HepG2 (cell line): ENCODE measurements around the gene RNLS. TPM values are rescaled to one million over a fixed set of nuclear protein-coding genes. Genes with fewer than 3 reads are reported as not detected.

Experiments used
- ATAC-seq: fragments of 200-7000 bp; cut with Tn5 transposase; 3 replicates; pipeline ENCODE4 v1.9.1; 2020; ENCODE audit warnings: mild to moderate bottlenecking, moderate library complexity
- BruUV-seq: library from RNA; stranded (reverse); fragments of 400-500 nt; replicated peaks from 2 replicates; lab custom pipeline; 2021; lab: Mats Ljungman, UMichigan
- CTCF ChIA-PET: fragments of 300-600 bp; formaldehyde crosslinking; extraction: SDS; loops from one replicate; lab custom pipeline; 2021; ENCODE audit warnings: low total read pairs, inconsistent platforms, low intra/inter-chr PET ratio; lab: Yijun Ruan, JAX
- POLR2A ChIA-PET: fragments of 350-600 bp; sonication (Branson Sonifier 250); formaldehyde crosslinking; loops from one replicate; lab custom pipeline; 2020; ENCODE audit warnings: antibody characterized with exemption, inconsistent platforms; lab: Yijun Ruan, JAX
- DNase-seq: peaks from one replicate; pipeline ENCODE4 v3.0.0-alpha.2; 2015; ENCODE audit warnings: low spot score
- FAIRE-seq: peaks from 3 replicates; lab custom pipeline; 2011; peaks lifted over from hg19 to GRCh38; lab: Jason Lieb, UNC
- H2AFZ ChIP-seq: one replicate; pipeline ENCODE4 v1.6.1; 2011; ENCODE audit warnings: low read length, inconsistent platforms
- H3K27ac ChIP-seq: fragments of 300-600 bp; 3 replicates; pipeline ENCODE4 v1.8.0; 2011; ENCODE audit warnings: mixed run types, mild to moderate bottlenecking, mixed read lengths, low read length, inconsistent platforms; ENCODE audit not compliant: insufficient read depth; ENCODE audit errors: extremely low read length
- H3K27me3 ChIP-seq, 2 experiments: fragments of 200-600 bp in 1 of 2; 2 replicates in 1 of 2; 3 replicates in 1 of 2; pipeline versions ENCODE4 v1.6.0 to v1.8.0; 2011; ENCODE audit warnings: low read length in 2 of 2, mild to moderate bottlenecking in 2 of 2, moderate library complexity in 2 of 2, inconsistent platforms in 1 of 2; ENCODE audit not compliant: insufficient read depth in 2 of 2, control insufficient read depth in 1 of 2
- H3K36me3 ChIP-seq, 2 experiments: fragments of 200-600 bp in 1 of 2; replicated peaks in 1 of 2; 2 replicates in 1 of 2; 3 replicates in 1 of 2; pipeline versions ENCODE4 v1.5.1 to v1.8.0; 2011; ENCODE audit warnings: low read length in 2 of 2, inconsistent platforms in 1 of 2; ENCODE audit not compliant: insufficient read depth in 2 of 2, control insufficient read depth in 1 of 2
- H3K4me1 ChIP-seq: 2 replicates; pipeline ENCODE4 v1.5.1; 2012; ENCODE audit warnings: low read length, inconsistent platforms; ENCODE audit not compliant: insufficient read depth
- H3K4me2 ChIP-seq: 2 replicates; pipeline ENCODE4 v1.6.0; 2011; ENCODE audit warnings: low read depth, low read length, inconsistent platforms
- H3K4me3 ChIP-seq, 3 experiments: fragments of 200-600 bp in 1 of 3; sonication (generic), shearing (Covaris generic) in 1 of 3; replicated peaks in 1 of 3; 2 replicates each; pipeline ENCODE4 v1.5.1; 2011 to 2016; ENCODE audit warnings: low read length in 3 of 3, inconsistent platforms in 2 of 3, low read depth in 2 of 3, mild to moderate bottlenecking in 2 of 3, control low read depth in 1 of 3, mixed read lengths in 1 of 3; ENCODE audit not compliant: insufficient read depth in 1 of 3
- H3K79me2 ChIP-seq: one replicate; pipeline ENCODE4 v1.6.1; 2011; ENCODE audit warnings: low read length, inconsistent platforms; ENCODE audit not compliant: insufficient read depth
- H3K9ac ChIP-seq: 2 replicates; pipeline ENCODE4 v1.6.0; 2011; ENCODE audit warnings: mild to moderate bottlenecking, low read depth, low read length, inconsistent platforms; ENCODE audit not compliant: insufficient read depth
- H3K9me3 ChIP-seq: 2 replicates; pipeline ENCODE4 v1.5.1; 2012; ENCODE audit warnings: mild to moderate bottlenecking, low read length
- H4K20me1 ChIP-seq: 2 replicates; pipeline ENCODE4 v1.6.0; 2011; ENCODE audit warnings: inconsistent platforms, mild to moderate bottlenecking, low read length, moderate library complexity; ENCODE audit not compliant: insufficient read depth
- ETV5 ChIP-seq: IDR thresholded peaks from 2 replicates; pipeline ENCODE4 v1.6.1; 2018; ENCODE audit warnings: missing biosample characterization, missing genetic modification reagents, inconsistent platforms, borderline replicate concordance
- HIVEP1 ChIP-seq: sonication (generic); formaldehyde crosslinking; IDR thresholded peaks from 2 replicates; pipeline ENCODE4 v1.4.0; 2020; ENCODE audit warnings: mild to moderate bottlenecking, missing genetic modification reagents
- HMG20A ChIP-seq: IDR thresholded peaks from 2 replicates; pipeline ENCODE4 v1.6.1; 2016; ENCODE audit warnings: borderline replicate concordance
- MED8 ChIP-seq: sonication (generic); formaldehyde crosslinking; IDR thresholded peaks from 2 replicates; pipeline ENCODE4 v1.8.1; 2023; ENCODE audit warnings: mild to moderate bottlenecking, missing genetic modification reagents; ENCODE audit not compliant: insufficient replicate concordance
- NFE2L2 ChIP-seq: fragments of 150-350 bp; IDR thresholded peaks from 2 replicates; pipeline ENCODE4 v1.6.1; 2014; ENCODE audit warnings: low read length
- SP140L ChIP-seq: sonication (generic); formaldehyde crosslinking; IDR thresholded peaks from 2 replicates; pipeline ENCODE4 v1.4.0; 2020; ENCODE audit warnings: missing genetic modification reagents, borderline replicate concordance
- ZNF430 ChIP-seq: sonication (generic); formaldehyde crosslinking; IDR thresholded peaks from 2 replicates; pipeline ENCODE4 v1.9.0; 2021; ENCODE audit warnings: mild to moderate bottlenecking, missing genetic modification reagents
- ZNF839 ChIP-seq: sonication (generic); formaldehyde crosslinking; IDR thresholded peaks from 2 replicates; pipeline ENCODE4 v1.4.0; 2020; ENCODE audit warnings: missing genetic modification reagents, mild to moderate bottlenecking, borderline replicate concordance
- ZSCAN31 ChIP-seq: sonication (generic); formaldehyde crosslinking; IDR thresholded peaks from 2 replicates; pipeline ENCODE4 v1.5.0; 2020; ENCODE audit warnings: low read depth, mild to moderate bottlenecking, missing genetic modification reagents
- WGBS: methylation state at CpG from one replicate; pipeline ENCODE4 v1.1.6; 2017; ENCODE audit warnings: low lambda C conversion rate; 5-methylcytosine and 5-hydroxymethylcytosine counted together
- in situ Hi-C: cut with HindIII; loops from 2 replicates; pipeline ENCODE4 v1.10.0; 2017; ENCODE audit warnings: low pct_unique_long_range_greater_than_20kb; ENCODE audit not compliant: extremely low pct_ligation_motif_present
- intact Hi-C: fragments of 100-400 bp; cut with micrococcal nuclease; formaldehyde crosslinking; loops from one replicate; pipeline ENCODE4 v1.10.0; 2022; ENCODE audit not compliant: unreplicated experiment
- polyA plus RNA-seq, 8 experiments: library from polyadenylated mRNA; depleted of rRNA in 3 of 8; stranded (reverse) in 7 of 8; unstranded in 1 of 8; fragments of >200 nt; fragmentation: Illumina TruSeq in 4 of 8; extraction: Trizol in 4 of 8; gene quantifications; 2 replicates each; pipeline versions ENCODE4 v1.2.1 to v1.2.3, GENCODE V29; 2011 to 2016; ENCODE audit warnings: low read depth in 4 of 8, missing spikeins in 1 of 8, mixed read lengths in 1 of 8; ENCODE audit not compliant: insufficient read depth in 1 of 8
- total RNA-seq, 5 experiments: library from RNA; depleted of rRNA; stranded (reverse); fragments of >200 nt; fragmentation: Illumina TruSeq; extraction: Trizol; gene quantifications; 2 replicates each; pipeline ENCODE4 v1.2.3, GENCODE V29; 2016; ENCODE audit warnings: low read depth in 1 of 5
- TF ChIP-seq, protein P1 (sequence below): IDR thresholded peaks from 2 replicates; pipeline ENCODE4 v1.6.1; 2016

RNLS gene
- total and polyA plus RNA-seq, 2 of the 13 experiments (the other 11 are each of a cell fraction or from before 2014, with no cell fraction given): not detected

DNA sequence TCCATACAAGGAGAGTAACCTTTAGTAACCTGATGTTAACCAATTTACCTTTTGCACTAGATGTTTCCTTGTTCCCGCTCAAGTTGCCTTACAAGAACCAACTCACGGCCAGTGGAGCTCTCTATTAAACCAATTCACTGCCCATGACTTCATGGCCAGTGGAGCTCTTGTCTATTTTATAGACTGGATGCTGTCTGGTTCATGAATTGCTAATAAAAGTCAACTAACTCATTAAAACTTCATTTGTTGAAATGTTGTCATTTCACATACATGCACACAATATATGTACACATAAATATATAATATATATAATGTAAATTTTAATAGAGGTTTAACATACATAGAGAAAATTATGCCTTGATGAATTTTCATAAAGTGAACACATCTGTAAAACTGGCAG, 216.3 kb downstream of the RNLS start (continued):
- TF ChIP-seq ZSCAN31 (CRISPR knock-in tag) (no peak), ETV5 (no peak), SP140L (CRISPR knock-in tag) (no peak)

DNA sequence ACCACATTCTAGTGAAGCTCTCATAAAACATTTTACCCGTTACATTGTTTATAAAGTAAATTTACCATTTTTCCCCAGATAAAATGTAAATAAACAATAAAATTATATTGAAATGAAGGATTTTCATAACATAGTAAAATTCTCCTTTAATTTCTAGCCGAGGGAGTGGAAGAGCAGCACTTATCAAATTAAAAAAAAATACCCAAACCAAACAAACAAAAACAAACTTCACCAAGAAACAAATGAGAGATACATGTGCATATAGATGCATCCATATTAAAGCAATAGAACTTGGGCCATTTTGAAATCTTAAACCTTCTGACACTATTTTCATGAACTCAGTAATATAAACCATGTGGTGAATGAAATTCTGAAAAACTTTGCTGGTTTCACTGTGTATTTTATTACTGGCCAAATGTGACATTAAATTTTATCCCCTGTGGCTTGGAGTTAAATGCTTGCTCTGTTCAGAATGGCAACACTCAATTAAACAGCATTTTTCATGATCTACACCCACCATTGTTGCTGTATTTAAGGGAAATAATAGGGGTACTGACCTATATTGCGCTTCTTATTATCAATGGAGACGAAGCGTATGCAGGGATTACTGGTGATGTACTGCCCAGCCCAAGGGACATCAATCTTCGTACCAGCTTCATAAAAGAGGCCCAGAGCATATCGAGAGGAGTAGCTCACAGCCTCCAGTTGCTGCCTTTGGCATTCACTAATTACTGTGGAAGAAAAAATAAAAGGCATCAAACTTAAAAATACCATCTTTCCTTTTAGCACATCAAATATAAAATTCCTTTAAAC, 220.9 kb downstream of the RNLS start:
- Histone ChIP-seq H2AFZ (no peak overlapping the region), H3K27ac (no peak overlapping the region), H3K79me2 (no peaks in the 10 kb centered on the region), H3K9ac (no peak overlapping the region), H4K20me1 (no peaks in the 10 kb centered on the region), H3K9me3 (no peaks in the 10 kb centered on the region), H3K4me1 (no peaks in the 10 kb centered on the region), H3K27me3 (no peaks in the 10 kb centered on the region), H3K4me3 (no peak overlapping the region), H3K36me3 (no peaks in the 10 kb centered on the region), H3K4me2 (no peak overlapping the region)
- FAIRE-seq (no peak), ATAC-seq (no peak), DNase-seq (no peak)
- 40% methylated on average over 7 of the region's 7 CpGs for WGBS
- TF ChIP-seq ZNF430 (CRISPR knock-in tag): no peak
- TF ChIP-seq ZNF839: no peak
- TF ChIP-seq, protein P1, sequence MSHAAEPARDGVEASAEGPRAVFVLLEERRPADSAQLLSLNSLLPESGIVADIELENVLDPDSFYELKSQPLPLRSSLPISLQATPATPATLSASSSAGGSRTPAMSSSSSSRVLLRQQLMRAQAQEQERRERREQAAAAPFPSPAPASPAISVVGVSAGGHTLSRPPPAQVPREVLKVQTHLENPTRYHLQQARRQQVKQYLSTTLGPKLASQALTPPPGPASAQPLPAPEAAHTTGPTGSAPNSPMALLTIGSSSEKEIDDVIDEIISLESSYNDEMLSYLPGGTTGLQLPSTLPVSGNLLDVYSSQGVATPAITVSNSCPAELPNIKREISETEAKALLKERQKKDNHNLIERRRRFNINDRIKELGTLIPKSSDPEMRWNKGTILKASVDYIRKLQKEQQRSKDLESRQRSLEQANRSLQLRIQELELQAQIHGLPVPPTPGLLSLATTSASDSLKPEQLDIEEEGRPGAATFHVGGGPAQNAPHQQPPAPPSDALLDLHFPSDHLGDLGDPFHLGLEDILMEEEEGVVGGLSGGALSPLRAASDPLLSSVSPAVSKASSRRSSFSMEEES (CRISPR knock-in tag): no peak
- TF ChIP-seq HIVEP1 (CRISPR knock-in tag): no peak
- TF ChIP-seq MED8 (CRISPR knock-in tag): no peak
- TF ChIP-seq HMG20A (CRISPR knock-in tag): no peak
- no peak for TF ChIP-seq NFE2L2
- intact Hi-C loops: no loop called here
- POLR2A ChIA-PET: no interaction called here
- no TSS peak for BruUV-seq
- CTCF ChIA-PET: no interaction called here
- in situ Hi-C loops: no loop called here
